Stimulated activated naive CD8-positive, alpha-beta T cell treated with anti-CD3 and anti-CD28 coated beads, Interleukin-15, Interleukin-2, amounts not matched to agents 100 ng/mL and 50 ng/mL, for 24 hours (primary cell): Measurements from ENCODE around the gene SYMPK.
"Not testable (repeated sequence)": the region's sequence is repeated elsewhere in the genome, so short reads cannot be mapped to it uniquely, and the experiment has no call there.

Experiments used
- H3K27ac Mint-ChIP-seq: one replicate; pipeline ENCODE4 v1.8.0; 2021; ENCODE audit warnings: mild to moderate bottlenecking, mixed read lengths
- H3K27me3 Mint-ChIP-seq: one replicate; pipeline ENCODE4 v1.8.0; 2021; ENCODE audit warnings: mixed read lengths
- H3K36me3 Mint-ChIP-seq: one replicate; pipeline ENCODE4 v1.8.0; 2021; ENCODE audit warnings: low read depth, mixed read lengths
- H3K4me1 Mint-ChIP-seq: one replicate; pipeline ENCODE4 v1.8.0; 2021; ENCODE audit warnings: low read depth, mixed read lengths
- H3K4me3 Mint-ChIP-seq: one replicate; pipeline ENCODE4 v1.8.0; 2021; ENCODE audit warnings: mild to moderate bottlenecking, mixed read lengths
- H3K9me3 Mint-ChIP-seq: one replicate; pipeline ENCODE4 v1.8.0; 2021; ENCODE audit warnings: mixed read lengths

SYMPK gene

GRCh38 chr19:45815481-45816216 lies 47.3 kb downstream of the SYMPK start:
- H3K27me3 Mint-ChIP-seq = peaks cover 10% of the 10 kb centered on the region
- H3K4me3 Mint-ChIP-seq = no peak overlapping the region
- no peaks in the 10 kb centered on the region for H3K9me3 Mint-ChIP-seq
- H3K27ac Mint-ChIP-seq = no peak overlapping the region
- H3K4me1 Mint-ChIP-seq = peaks cover 6% of the 10 kb centered on the region
- peaks cover 9% of the 10 kb centered on the region for H3K36me3 Mint-ChIP-seq

- H3K4me3 Mint-ChIP-seq = no peak within 1 kb of the TSS
- peaks cover 4% of the 10 kb centered on the region for H3K36me3 Mint-ChIP-seq
- peaks cover 7% of the 10 kb centered on the region for H3K4me1 Mint-ChIP-seq
- no peak within 1 kb of the TSS for H3K27ac Mint-ChIP-seq
- H3K9me3 Mint-ChIP-seq = no peaks in the 10 kb centered on the region
- H3K27me3 Mint-ChIP-seq = peaks cover 10% of the 10 kb centered on the region
These were observed 48.0 kb downstream of the SYMPK start, which contains the start of gene RSPH6A for GRCh38 chr19:45814851-45815480. RSPH6A (minus strand) TSS chr19:45815308; CDS start chr19:45815176, 132 bp downstream.

GRCh38 chr19:45814166-45814780 lies 48.7 kb downstream of the SYMPK start:
- H3K36me3 Mint-ChIP-seq = peaks cover 4% of the 10 kb centered on the region
- H3K4me1 Mint-ChIP-seq = peaks cover 13% of the 10 kb centered on the region
- no peak overlapping the region for H3K4me3 Mint-ChIP-seq
- H3K27ac Mint-ChIP-seq = no peak overlapping the region
- H3K9me3 Mint-ChIP-seq = no peaks in the 10 kb centered on the region
- peaks cover 10% of the 10 kb centered on the region for H3K27me3 Mint-ChIP-seq

GRCh38 chr19:45812297-45812696 lies 50.6 kb downstream of the SYMPK start:
- Mint-ChIP-seq H3K4me1 (peaks cover 14% of the 10 kb centered on the region), H3K27me3 (peaks cover 10% of the 10 kb centered on the region), H3K36me3 (peaks cover 4% of the 10 kb centered on the region), H3K27ac (no peak overlapping the region), H3K4me3 (no peak overlapping the region), H3K9me3 (no peaks in the 10 kb centered on the region)

GRCh38 chr19:45809643-45810159 lies 53.2 kb downstream of the SYMPK start:
- H3K27ac Mint-ChIP-seq = peak overlapping the region; percentile 8
- H3K4me1 Mint-ChIP-seq = peaks cover 10% of the 10 kb centered on the region
- H3K4me3 Mint-ChIP-seq = no peak overlapping the region
- peaks cover 4% of the 10 kb centered on the region for H3K36me3 Mint-ChIP-seq
- peaks cover 14% of the 10 kb centered on the region for H3K27me3 Mint-ChIP-seq
- H3K9me3 Mint-ChIP-seq = no peaks in the 10 kb centered on the region

GRCh38 chr19:45805719-45806118 lies 57.2 kb downstream of the SYMPK start:
- Mint-ChIP-seq H3K36me3 (no peaks in the 10 kb centered on the region), H3K4me3 (no peak overlapping the region), H3K27me3 (peaks cover 4% of the 10 kb centered on the region)

GRCh38 chr19:45804959-45805230 lies 58.1 kb downstream of the SYMPK start:
- H3K27ac Mint-ChIP-seq = no peak overlapping the region
- H3K4me3 Mint-ChIP-seq = no peak overlapping the region
- no peaks in the 10 kb centered on the region for H3K9me3 Mint-ChIP-seq
- peaks cover 7% of the 10 kb centered on the region for H3K4me1 Mint-ChIP-seq
- H3K27me3 Mint-ChIP-seq = peaks cover 4% of the 10 kb centered on the region
- no peaks in the 10 kb centered on the region for H3K36me3 Mint-ChIP-seq

More at GRCh38 chr19:45805719-45806118, 57.2 kb downstream of the SYMPK start:
- no peaks in the 10 kb centered on the region for H3K9me3 Mint-ChIP-seq
- no peak overlapping the region for H3K27ac Mint-ChIP-seq
- peaks cover 10% of the 10 kb centered on the region for H3K4me1 Mint-ChIP-seq

- Mint-ChIP-seq H3K4me3 (no peak overlapping the region), H3K27me3 (peaks cover 4% of the 10 kb centered on the region), H3K4me1 (peaks cover 1% of the 10 kb centered on the region), H3K36me3 (no peaks in the 10 kb centered on the region), H3K9me3 (no peaks in the 10 kb centered on the region), H3K27ac (no peak overlapping the region)
These were observed 58.6 kb downstream of the SYMPK start for GRCh38 chr19:45804140-45804958.

- no peak overlapping the region for H3K27ac Mint-ChIP-seq
- peaks cover 5% of the 10 kb centered on the region for H3K4me1 Mint-ChIP-seq
- H3K4me3 Mint-ChIP-seq = no peak overlapping the region
- no peaks in the 10 kb centered on the region for H3K36me3 Mint-ChIP-seq
- H3K27me3 Mint-ChIP-seq = peaks cover 17% of the 10 kb centered on the region
- H3K9me3 Mint-ChIP-seq = no peaks in the 10 kb centered on the region
These were observed 61.3 kb downstream of the SYMPK start for GRCh38 chr19:45801603-45802175.

- Mint-ChIP-seq H3K4me3 (no peak overlapping the region), H3K4me1 (peaks cover 5% of the 10 kb centered on the region), H3K9me3 (no peaks in the 10 kb centered on the region), H3K27ac (no peak overlapping the region), H3K36me3 (no peaks in the 10 kb centered on the region), H3K27me3 (peaks cover 18% of the 10 kb centered on the region)
These were observed 62.8 kb downstream of the SYMPK start for GRCh38 chr19:45800070-45800553.

GRCh38 chr19:45799541-45799940 lies 63.4 kb downstream of the SYMPK start:
- H3K4me1 Mint-ChIP-seq, H3K36me3 Mint-ChIP-seq, H3K4me3 Mint-ChIP-seq, H3K27ac Mint-ChIP-seq, H3K9me3 Mint-ChIP-seq: not testable (repeated sequence)
- peaks cover 23% of the 10 kb centered on the region for H3K27me3 Mint-ChIP-seq

- Mint-ChIP-seq H3K27ac (no peak overlapping the region), H3K4me3 (no peak overlapping the region)
These were observed 63.9 kb downstream of the SYMPK start for GRCh38 chr19:45798995-45799517.

GRCh38 chr19:45794627-45795026 lies 68.3 kb downstream of the SYMPK start:
- Mint-ChIP-seq H3K27ac (no peak overlapping the region), H3K9me3 (no peaks in the 10 kb centered on the region), H3K36me3 (peaks cover 2% of the 10 kb centered on the region), H3K27me3 (peaks cover 28% of the 10 kb centered on the region), H3K4me3 (no peak overlapping the region), H3K4me1 (peaks cover 38% of the 10 kb centered on the region)

More at GRCh38 chr19:45798995-45799517, 63.9 kb downstream of the SYMPK start:
- peaks cover 5% of the 10 kb centered on the region for H3K4me1 Mint-ChIP-seq
- no peaks in the 10 kb centered on the region for H3K9me3 Mint-ChIP-seq
- peaks cover 24% of the 10 kb centered on the region for H3K27me3 Mint-ChIP-seq
- no peaks in the 10 kb centered on the region for H3K36me3 Mint-ChIP-seq

GRCh38 chr19:45793876-45794275 lies 69.1 kb downstream of the SYMPK start:
- no peak overlapping the region for H3K27ac Mint-ChIP-seq
- peaks cover 27% of the 10 kb centered on the region for H3K27me3 Mint-ChIP-seq
- H3K4me1 Mint-ChIP-seq = peaks cover 34% of the 10 kb centered on the region
- H3K36me3 Mint-ChIP-seq = peaks cover 10% of the 10 kb centered on the region
- no peaks in the 10 kb centered on the region for H3K9me3 Mint-ChIP-seq
- peak overlapping the region; percentile 47 for H3K4me3 Mint-ChIP-seq
